PC-9 (cell line): ENCODE measurements around the gene GASK1B. TPM values are rescaled to one million over a fixed set of nuclear protein-coding genes. Genes with fewer than 3 reads are reported as not detected.

ENCODE experiments used
- BruUV-seq: library from RNA; stranded (reverse); fragments of 400-500 nt; replicated peaks from 2 replicates; lab custom pipeline; 2021; lab: Mats Ljungman, UMichigan
- CTCF ChIA-PET: fragments of 300-600 bp; sonication (Branson Sonifier 250); formaldehyde crosslinking; loops from one replicate; lab custom pipeline; 2022; ENCODE audit warnings: antibody characterized with exemption; lab: Charles Lee
- POLR2A ChIA-PET: fragments of 300-600 bp; sonication (Branson Sonifier 250); formaldehyde crosslinking; loops from one replicate; lab custom pipeline; 2022; ENCODE audit warnings: antibody characterized with exemption; ENCODE audit not compliant: unreplicated experiment; lab: Charles Lee
- DNase-seq, 2 experiments: peaks; one replicate each; pipeline versions ENCODE4 v3.0.0 to v3.0.0-alpha.2; 2015 to 2022; ENCODE audit warnings: mixed read lengths in 1 of 2
- H2AFZ ChIP-seq: fragments of 200-600 bp; sonication (generic); 2 replicates; pipeline ENCODE4 v1.8.1; 2017; ENCODE audit warnings: antibody characterized with exemption
- H3F3A ChIP-seq: fragments of 200-600 bp; sonication (generic); 2 replicates; pipeline ENCODE4 v1.8.1; 2017; ENCODE audit warnings: antibody characterized with exemption, mild to moderate bottlenecking, low read depth; ENCODE audit not compliant: insufficient read depth
- H3K27ac ChIP-seq: fragments of 200-600 bp; sonication (generic); 2 replicates; pipeline ENCODE4 v1.6.1; 2016; ENCODE audit warnings: mixed run types
- H3K27me3 ChIP-seq: fragments of 200-600 bp; sonication (generic); 2 replicates; pipeline ENCODE4 v1.6.1; 2016; ENCODE audit warnings: low read depth, mixed run types; ENCODE audit not compliant: insufficient read depth
- H3K36me3 ChIP-seq: fragments of 200-600 bp; sonication (generic); 2 replicates; pipeline ENCODE4 v1.6.1; 2016; ENCODE audit warnings: low read depth, mixed run types
- H3K4me1 ChIP-seq: fragments of 200-600 bp; sonication (generic); replicated peaks from 2 replicates; pipeline ENCODE4 v1.6.1; 2016; ENCODE audit warnings: mixed run types; ENCODE audit not compliant: insufficient read depth
- H3K4me2 ChIP-seq: fragments of 200-600 bp; sonication (generic); 2 replicates; pipeline ENCODE4 v1.6.1; 2017; ENCODE audit warnings: mixed run types
- H3K4me3 ChIP-seq: fragments of 200-600 bp; sonication (generic); 2 replicates; pipeline ENCODE4 v1.6.1; 2016; ENCODE audit warnings: mixed run types
- H3K79me2 ChIP-seq: fragments of 200-600 bp; sonication (generic); 2 replicates; pipeline ENCODE4 v1.6.1; 2017; ENCODE audit warnings: low read depth, mixed run types
- H3K9me2 ChIP-seq: fragments of 200-600 bp; sonication (generic); 2 replicates; pipeline ENCODE4 v1.8.1; 2017; ENCODE audit warnings: mild to moderate bottlenecking; ENCODE audit not compliant: insufficient read depth
- H3K9me3 ChIP-seq: fragments of 200-600 bp; sonication (generic); 2 replicates; pipeline ENCODE4 v1.8.1; 2016; ENCODE audit warnings: low read depth; ENCODE audit not compliant: insufficient read depth
- H4K20me1 ChIP-seq: fragments of 200-600 bp; sonication (generic); 2 replicates; pipeline ENCODE4 v1.8.1; 2017; ENCODE audit not compliant: insufficient read depth
- CTCF ChIP-seq: fragments of 200-600 bp; sonication (generic); conservative IDR thresholded peaks from 2 replicates; pipeline ENCODE4 v1.6.1; 2017; ENCODE audit warnings: mixed run types, antibody characterized with exemption, mild to moderate bottlenecking, moderate library complexity
- EZH2 ChIP-seq: fragments of 200-600 bp; sonication (generic); IDR thresholded peaks from 2 replicates; pipeline ENCODE4 v1.8.0; 2017; ENCODE audit warnings: antibody characterized with exemption, low read depth
- intact Hi-C: fragments of 100-400 bp; cut with micrococcal nuclease; formaldehyde crosslinking; loops from one replicate; pipeline ENCODE4 v1.10.0; 2022; ENCODE audit not compliant: unreplicated experiment
- total RNA-seq: library from RNA; stranded (reverse); gene quantifications from 2 replicates; pipeline ENCODE4 v1.2.3, GENCODE V29; 2021

The GASK1B gene
- total RNA-seq, 1 experiment from 2014 or later = 4.1 TPM

GRCh38 chr4:158190718-158191117 is 17.9 kb upstream of the GASK1B start:
- H3K9me2 ChIP-seq = no peaks in the 10 kb centered on the region
- no peaks in the 10 kb centered on the region for H3F3A ChIP-seq
- BruUV-seq = no TSS peak
- no peak overlapping the region for H3K4me2 ChIP-seq
- no peaks in the 10 kb centered on the region for H3K4me1 ChIP-seq
- DNase-seq = no peak
- H2AFZ ChIP-seq = no peak overlapping the region
- H3K36me3 ChIP-seq = no peaks in the 10 kb centered on the region
- H4K20me1 ChIP-seq = no peaks in the 10 kb centered on the region
- H3K79me2 ChIP-seq = no peaks in the 10 kb centered on the region
- ChIA-PET POLR2A (no interaction called here), CTCF (no interaction called here)
- no peak overlapping the region for H3K27ac ChIP-seq
- intact Hi-C loops = loop anchor here (5.0 kb wide), 1 partner anchor 437 kb away; no protein-coding TSS in a partner anchor
- H3K27me3 ChIP-seq = no peaks in the 10 kb centered on the region
- TF ChIP-seq EZH2 (no peak), CTCF (no peak)
- no peaks in the 10 kb centered on the region for H3K9me3 ChIP-seq
- H3K4me3 ChIP-seq = no peak overlapping the region

DNA sequence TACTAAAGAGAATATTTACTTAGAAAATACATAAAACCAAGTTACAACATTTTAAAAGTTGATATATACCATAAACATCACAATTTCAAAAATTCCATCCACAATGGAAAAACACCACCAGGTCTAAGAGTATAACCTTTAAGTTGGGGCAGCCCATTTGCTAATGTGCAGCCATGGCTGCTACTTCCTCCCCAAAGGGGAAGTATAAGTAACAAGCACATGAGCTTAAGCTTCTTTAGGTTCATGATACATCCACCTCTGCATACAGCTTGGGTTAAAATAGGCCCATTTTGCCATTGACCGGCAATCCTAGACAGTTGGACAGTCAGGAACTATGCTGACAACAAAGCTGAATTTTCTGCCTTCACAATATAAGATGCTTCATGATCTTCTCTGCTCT is 16.6 kb upstream of the GASK1B start:
- H3K27me3 ChIP-seq = no peaks in the 10 kb centered on the region
- no peaks in the 10 kb centered on the region for H3K4me1 ChIP-seq
- intact Hi-C loops = no loop called here
- POLR2A ChIA-PET = no interaction called here
- H3K4me2 ChIP-seq = no peak overlapping the region
- no peaks in the 10 kb centered on the region for H4K20me1 ChIP-seq
- no peak overlapping the region for H2AFZ ChIP-seq
- H3K9me2 ChIP-seq = no peaks in the 10 kb centered on the region
- DNase-seq = no peak
- H3K4me3 ChIP-seq = no peak overlapping the region
- H3K79me2 ChIP-seq = no peaks in the 10 kb centered on the region
- no peak overlapping the region for H3K27ac ChIP-seq
- no peak for TF ChIP-seq EZH2
- no peak for TF ChIP-seq CTCF
- BruUV-seq = no TSS peak
- H3K36me3 ChIP-seq = no peaks in the 10 kb centered on the region
- no peaks in the 10 kb centered on the region for H3K9me3 ChIP-seq
- CTCF ChIA-PET = interaction anchor here (1.0 kb wide), 1 partner anchor 14 kb away, joined by 5 read pairs; no protein-coding TSS in a partner anchor
- H3F3A ChIP-seq = no peaks in the 10 kb centered on the region

DNA sequence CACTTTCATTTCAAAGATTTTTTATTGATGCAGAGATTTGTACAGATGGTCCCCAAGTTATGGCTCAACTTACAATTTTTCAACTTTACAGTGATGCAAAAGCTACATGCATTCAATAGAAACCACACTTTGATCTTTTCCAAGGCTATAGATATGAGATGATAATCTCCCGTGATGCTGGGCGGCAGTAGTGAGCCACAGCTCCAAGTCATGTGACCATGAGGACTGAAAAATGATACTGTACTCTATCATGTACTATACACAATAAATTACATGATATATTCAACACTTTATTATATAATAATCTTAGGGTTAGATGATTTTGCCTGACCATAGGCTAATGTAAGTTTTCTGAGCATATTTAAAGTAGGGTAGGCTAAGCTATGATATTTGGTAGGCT is 14.0 kb upstream of the GASK1B start:
- Histone ChIP-seq H3K4me2 (no peak overlapping the region), H3K27me3 (no peaks in the 10 kb centered on the region), H3K27ac (no peak overlapping the region), H3K4me1 (no peaks in the 10 kb centered on the region), H3K4me3 (no peak overlapping the region), H3F3A (no peaks in the 10 kb centered on the region), H3K9me3 (no peaks in the 10 kb centered on the region), H3K9me2 (no peaks in the 10 kb centered on the region), H4K20me1 (no peaks in the 10 kb centered on the region), H2AFZ (no peak overlapping the region), H3K36me3 (no peaks in the 10 kb centered on the region), H3K79me2 (no peaks in the 10 kb centered on the region)
- TF ChIP-seq EZH2 (no peak), CTCF (no peak)
- BruUV-seq = no TSS peak
- intact Hi-C loops = no loop called here
- CTCF ChIA-PET = no interaction called here
- no peak for DNase-seq
- POLR2A ChIA-PET = no interaction called here
